Measurements from ENCODE around the gene TM7SF3.

DNA sequence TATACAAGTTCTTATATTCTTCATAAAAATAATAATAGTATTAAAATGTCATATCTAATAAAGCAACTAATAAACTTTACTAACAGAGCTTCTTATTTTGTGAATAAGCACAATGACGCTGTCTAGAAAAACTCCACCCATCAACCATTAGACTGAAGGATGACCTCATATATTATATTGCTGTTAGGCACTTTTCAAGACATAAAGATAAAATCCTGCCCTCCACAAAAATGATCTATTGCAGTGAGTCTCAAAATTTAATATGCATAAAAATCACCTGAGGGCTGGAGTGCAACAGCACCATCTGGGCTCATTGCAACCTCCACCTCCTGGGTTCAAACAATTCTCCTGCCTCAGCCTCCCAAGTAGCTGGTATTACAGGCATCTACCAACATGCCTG is 20.1 kb downstream of the TM7SF3 start:
- TF ChIP-seq, protein P1, sequence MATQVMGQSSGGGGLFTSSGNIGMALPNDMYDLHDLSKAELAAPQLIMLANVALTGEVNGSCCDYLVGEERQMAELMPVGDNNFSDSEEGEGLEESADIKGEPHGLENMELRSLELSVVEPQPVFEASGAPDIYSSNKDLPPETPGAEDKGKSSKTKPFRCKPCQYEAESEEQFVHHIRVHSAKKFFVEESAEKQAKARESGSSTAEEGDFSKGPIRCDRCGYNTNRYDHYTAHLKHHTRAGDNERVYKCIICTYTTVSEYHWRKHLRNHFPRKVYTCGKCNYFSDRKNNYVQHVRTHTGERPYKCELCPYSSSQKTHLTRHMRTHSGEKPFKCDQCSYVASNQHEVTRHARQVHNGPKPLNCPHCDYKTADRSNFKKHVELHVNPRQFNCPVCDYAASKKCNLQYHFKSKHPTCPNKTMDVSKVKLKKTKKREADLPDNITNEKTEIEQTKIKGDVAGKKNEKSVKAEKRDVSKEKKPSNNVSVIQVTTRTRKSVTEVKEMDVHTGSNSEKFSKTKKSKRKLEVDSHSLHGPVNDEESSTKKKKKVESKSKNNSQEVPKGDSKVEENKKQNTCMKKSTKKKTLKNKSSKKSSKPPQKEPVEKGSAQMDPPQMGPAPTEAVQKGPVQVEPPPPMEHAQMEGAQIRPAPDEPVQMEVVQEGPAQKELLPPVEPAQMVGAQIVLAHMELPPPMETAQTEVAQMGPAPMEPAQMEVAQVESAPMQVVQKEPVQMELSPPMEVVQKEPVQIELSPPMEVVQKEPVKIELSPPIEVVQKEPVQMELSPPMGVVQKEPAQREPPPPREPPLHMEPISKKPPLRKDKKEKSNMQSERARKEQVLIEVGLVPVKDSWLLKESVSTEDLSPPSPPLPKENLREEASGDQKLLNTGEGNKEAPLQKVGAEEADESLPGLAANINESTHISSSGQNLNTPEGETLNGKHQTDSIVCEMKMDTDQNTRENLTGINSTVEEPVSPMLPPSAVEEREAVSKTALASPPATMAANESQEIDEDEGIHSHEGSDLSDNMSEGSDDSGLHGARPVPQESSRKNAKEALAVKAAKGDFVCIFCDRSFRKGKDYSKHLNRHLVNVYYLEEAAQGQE (IDR thresholded peaks at IDR 0.05; ENCODE audit: insufficient read depth in 1 of 2, low read depth in 2 of 2, low read length in 2 of 2), result no peak
- TF ChIP-seq SIN3A (IDR thresholded peaks at IDR 0.05; ENCODE audit: borderline replicate concordance, insufficient read depth, low read length) (no peak), TAF1 (IDR thresholded peaks at IDR 0.05; ENCODE audit: borderline replicate concordance, insufficient read depth, low read length) (no peak), POLR2AphosphoS5 (IDR thresholded peaks at IDR 0.05; ENCODE audit: low read depth, low read length) (no peak), FOXP2 (optimal IDR thresholded peaks at IDR 0.05; ENCODE audit: borderline replicate concordance, extremely low read depth, extremely low read length, insufficient read depth) (no peak)
